Measurements from ENCODE around the gene TIAM1.

TIAM1 gene

GRCh38 chr21:31201144-31201543 lies 142.9 kb downstream of the TIAM1 start:
- no peak for DNase-seq

DNA sequence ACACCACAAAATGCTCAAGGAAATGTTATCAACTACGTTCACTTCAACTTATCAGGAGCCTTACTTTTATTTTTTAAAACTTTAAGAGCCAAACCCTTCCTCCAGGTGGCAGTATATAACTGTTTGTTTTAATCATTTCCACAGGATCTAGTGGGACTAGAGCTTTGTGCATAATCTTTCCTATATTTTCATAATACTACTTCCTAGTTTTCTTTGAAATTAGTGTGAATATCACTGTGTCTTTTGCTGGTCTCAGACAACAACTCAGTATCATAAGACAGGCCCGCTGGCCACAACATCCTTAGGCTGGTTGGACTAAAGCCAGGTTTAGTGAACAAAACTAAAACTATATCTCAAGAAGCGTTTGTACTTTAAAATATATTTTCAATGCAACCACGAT lies 145.5 kb downstream of the TIAM1 start:
- peak in 1 of 2 experiments; percentile 21 for DNase-seq

DNA sequence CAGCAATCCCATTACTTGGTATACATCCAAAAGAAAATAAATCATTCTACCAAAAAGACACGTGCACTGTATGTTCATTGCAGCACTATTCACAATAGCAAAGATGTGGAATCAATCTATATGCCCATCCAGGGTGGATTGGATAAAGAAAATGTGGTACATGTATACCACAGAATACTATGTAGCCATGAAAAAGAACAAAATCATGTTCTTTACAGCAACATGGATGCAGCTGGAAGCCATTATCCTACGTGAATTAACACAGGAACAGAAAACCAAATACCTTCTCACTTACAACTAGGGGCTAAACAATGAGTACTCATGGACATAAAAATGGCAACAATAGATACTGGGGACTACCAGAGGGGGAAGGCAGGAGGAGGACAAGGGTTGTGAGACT lies 147.3 kb downstream of the TIAM1 start:
- no peak for DNase-seq

DNA sequence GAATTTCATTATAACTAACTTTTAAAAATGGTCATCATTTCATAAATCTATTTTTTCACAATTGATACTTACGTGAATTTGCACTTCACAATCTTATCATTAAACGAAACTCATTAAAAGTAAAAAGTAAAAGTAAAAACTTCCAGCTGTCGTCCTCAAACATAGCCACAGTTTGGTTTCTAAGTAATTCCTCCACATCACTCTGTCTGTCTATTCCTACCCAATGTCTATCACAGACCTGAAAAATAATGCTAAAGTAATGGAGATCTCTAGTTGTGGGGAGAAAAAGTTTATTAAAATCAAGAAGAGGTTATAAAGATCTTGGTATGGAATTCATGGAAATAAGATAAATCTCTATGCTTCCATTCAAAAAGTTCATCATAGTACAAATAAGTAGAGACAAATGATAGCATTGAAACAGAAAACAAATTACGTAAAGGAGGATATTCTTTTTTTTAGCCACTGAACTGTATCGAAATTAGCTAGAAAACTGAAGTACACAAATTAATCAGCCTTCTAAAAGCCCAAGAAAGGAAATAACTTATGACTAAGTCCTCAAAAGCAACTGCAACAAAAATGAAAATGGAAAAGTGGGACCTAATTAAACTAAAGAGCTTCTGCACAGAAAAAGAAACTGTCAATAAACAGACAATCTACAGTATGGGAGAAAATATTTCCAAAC lies 148.6 kb downstream of the TIAM1 start:
- no peak for DNase-seq

DNA sequence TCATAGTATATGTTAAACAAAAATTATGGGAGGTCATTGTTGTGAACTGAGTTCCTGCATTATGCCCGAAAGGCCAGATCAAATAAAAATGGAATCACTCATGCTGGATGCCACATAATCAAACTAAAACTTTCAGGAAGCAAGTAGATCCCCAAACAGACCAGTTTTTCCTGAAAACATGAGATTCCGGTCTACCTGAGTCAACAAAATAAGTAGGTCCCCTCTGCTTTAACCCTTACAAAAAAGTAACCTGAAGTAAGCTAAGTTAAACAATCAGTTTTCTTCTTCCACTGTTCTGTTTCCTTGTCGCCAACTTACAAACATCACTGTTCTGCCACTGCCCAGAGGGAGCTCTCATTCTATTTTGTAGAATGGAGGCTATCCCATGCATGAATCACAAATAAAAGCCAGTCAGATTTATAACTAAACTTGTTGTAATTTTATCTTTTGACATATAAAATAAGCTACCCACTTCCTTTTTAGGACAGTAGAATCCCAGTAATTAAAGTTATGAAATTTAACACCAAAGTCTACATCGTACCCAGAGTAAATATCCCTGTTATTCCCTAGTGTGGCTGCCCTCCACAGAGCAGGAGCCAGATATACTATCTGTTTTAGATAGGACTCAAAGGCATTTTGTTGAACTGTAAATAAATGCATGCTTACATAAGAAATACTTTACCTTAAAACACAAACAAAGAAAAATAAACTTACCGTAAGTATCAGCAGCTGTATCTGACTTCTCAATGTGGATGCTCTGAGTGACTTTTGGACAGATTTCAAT lies 149.4 kb downstream of the TIAM1 start:
- DNase-seq: no peak

DNA sequence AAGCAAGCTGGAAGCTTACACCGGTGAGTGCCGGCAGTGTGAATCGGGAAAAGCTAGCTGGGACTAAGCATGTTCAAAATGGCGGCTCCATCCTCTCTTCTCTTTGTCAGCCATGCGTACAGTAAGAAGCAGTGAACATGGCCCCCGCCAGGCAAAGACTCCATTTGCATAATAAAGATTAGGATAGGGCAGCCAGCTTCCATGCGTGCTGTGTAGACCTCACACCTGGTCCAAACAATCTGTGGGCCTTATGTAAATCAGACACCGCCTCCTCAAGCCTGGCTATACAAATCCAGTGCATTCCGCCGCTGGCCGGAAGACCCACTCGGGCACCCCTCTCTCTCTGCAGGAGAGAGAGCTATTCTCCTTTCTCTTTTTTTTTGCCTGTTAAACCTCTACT lies 150.3 kb downstream of the TIAM1 start:
- DNase-seq: no peak

- no peak for DNase-seq
Measured at GRCh38 chr21:31191553-31191952, 152.5 kb downstream of the TIAM1 start.

DNA sequence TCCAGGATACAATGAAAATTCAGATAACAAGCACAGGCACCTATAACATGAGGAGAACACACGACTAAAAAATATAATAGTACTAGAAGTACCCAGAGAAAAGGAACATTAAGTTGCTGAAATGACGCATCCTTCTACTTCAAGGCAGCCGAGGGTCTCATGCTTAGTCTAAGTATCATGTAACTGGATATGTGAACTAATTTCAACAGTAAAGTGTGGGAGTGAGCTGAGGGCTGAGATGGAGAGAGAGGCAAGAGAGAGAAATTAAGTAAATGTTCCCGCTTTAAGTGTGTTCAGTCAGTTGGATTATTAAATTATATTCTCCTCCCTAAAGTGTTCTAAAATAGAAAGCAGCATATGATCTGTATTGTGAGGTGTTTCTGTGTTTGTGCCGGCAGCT lies 153.5 kb downstream of the TIAM1 start:
- DNase-seq: no peak

- DNase-seq: no peak
Measured at GRCh38 chr21:31187499-31187898, 156.6 kb downstream of the TIAM1 start.

- DNase-seq: no peak
Measured at GRCh38 chr21:31186916-31187315, 157.1 kb downstream of the TIAM1 start.

- no peak for DNase-seq
Measured at GRCh38 chr21:31185663-31186062, 158.4 kb downstream of the TIAM1 start.

- DNase-seq: no peak
Measured at GRCh38 chr21:31184876-31185275, 159.2 kb downstream of the TIAM1 start.

- no peak for DNase-seq
Measured at GRCh38 chr21:31184459-31184858, 159.6 kb downstream of the TIAM1 start.

DNA sequence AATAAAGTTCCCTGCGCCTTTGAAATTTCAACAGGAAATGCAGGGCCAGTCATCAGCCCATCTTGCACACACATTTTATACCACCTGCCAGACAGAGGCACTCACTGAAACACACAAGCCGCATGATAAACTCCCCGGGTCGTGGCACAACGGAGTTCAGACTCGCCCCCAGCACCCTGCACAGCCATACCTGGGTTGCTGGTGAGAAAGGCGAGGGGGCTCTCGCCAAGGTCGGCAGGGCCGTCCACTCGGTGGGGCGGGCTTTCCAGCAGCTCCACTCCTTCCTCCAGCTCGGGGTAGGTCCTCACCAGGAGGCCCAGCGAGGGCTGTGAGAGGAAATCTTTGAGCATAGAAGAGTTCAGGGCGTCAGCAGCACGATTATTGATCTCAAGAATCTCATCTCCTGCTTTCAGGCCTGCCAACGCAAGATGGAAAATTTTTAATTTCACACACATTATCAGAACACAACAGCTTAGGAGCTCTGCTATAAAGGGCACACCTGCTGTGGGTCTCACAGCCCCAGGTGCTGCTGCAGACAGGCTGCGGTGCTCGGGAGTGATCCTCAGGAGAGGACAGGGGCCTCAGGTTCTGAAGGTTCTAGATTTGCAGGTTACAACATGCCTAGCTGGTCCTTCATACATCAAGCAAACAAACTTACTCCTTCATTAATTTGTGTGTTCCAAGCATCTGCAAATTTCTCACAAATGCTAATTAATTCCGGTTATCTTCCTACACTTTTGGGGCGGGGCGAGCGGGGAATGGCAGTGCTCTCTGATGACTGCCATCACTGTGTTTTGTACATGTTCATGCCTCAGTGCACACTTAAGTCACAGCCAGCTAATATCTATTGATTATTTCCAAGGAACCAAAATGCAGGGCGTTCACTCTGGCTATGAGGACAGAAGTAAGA lies 161.6 kb downstream of the TIAM1 start:
- DNase-seq: no peak

- no peak for DNase-seq
Measured at GRCh38 chr21:31181082-31181750, 162.8 kb downstream of the TIAM1 start.

- DNase-seq: no peak
Measured at GRCh38 chr21:31180256-31181081, 163.6 kb downstream of the TIAM1 start.

DNA sequence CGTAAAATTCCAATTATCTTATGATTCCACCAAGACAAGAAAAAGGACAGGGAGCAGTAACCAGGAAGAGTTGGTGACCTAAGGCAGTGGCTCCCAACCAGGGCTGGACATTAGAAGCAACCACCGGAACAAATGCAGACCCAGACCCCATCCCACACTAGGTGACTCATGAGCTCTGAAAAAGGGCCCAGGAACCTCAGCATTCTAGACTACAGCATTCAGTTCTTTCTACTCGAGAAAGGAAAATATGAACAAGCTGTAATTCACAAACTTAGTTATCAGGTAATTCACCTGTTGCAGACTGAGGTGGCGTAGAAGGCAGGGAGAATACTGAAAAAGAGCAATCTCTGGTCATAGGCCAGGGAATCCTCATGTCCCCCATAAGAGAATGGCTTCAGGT lies 167.3 kb downstream of the TIAM1 start:
- no peak for DNase-seq

- DNase-seq: no peak
Measured at GRCh38 chr21:31176080-31176551, 167.9 kb downstream of the TIAM1 start.

GRCh38 chr21:31173881-31174555 lies 170.0 kb downstream of the TIAM1 start:
- peak in 1 of 2 experiments; percentile 22 for DNase-seq

DNA sequence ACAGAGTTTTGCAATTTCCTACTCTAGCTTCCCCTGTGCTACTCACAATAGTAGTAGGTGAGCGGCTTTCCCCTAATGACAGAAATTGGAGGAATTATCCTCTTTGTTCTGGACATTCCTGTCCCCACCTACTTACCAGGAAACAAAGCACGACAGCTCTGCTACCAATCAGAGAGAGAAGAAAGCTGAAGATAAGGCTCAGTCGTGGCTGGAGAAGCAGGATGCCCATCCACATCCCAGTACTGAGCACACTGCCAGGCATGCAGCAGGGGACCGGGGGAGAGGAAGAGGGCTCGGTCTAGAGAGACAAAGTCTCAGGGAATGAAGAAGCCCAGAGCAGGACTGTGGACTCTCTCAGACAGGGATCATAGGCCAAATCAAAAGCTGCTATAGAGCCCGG lies 171.7 kb downstream of the TIAM1 start:
- no peak for DNase-seq

Measured in cerebellar nuclear complex (tissue), 1 donor.